ENCODE data around the gene SLC35A1. TPM values are rescaled to one million over a fixed set of nuclear protein-coding genes. Genes with fewer than 3 reads are reported as not detected.

The SLC35A1 gene
- total and polyA plus RNA-seq, 2 of the 4 experiments (the other 2 are of a cell fraction) = 9.7 to 12.4 TPM

DNA sequence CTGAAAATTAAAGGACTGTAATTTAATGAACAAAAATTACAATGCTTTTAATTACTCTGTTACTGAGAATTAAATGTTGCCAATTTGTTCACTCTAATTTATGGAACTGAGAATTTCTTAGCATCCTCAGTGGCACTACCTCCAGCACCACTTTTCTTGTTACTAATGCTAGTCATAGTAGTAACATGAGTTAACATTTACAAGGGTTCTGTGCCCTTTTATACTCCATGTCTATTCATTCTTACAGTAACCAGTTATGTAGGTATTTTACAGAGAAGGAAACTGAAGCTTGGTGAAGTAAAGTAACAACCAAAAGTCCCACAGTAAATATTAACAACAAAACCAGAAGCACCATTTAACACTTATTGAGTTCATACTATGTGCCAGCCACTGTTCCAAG lies 82.7 kb downstream of the SLC35A1 start:
- dilution Hi-C loops (cut with HindIII; ENCODE audit: low sequenced_read_pairs, unreplicated experiment) = no loop called here
- no peak overlapping the region for H3K23ac ChIP-seq (ENCODE audit: low read depth, low read length)
- H4K91ac ChIP-seq (ENCODE audit: insufficient read depth, low read depth, low read length) = no peak overlapping the region
- H2BK20ac ChIP-seq (ENCODE audit: low read depth, low read length) = no peak overlapping the region
- CTCF ChIA-PET = no interaction called here
- POLR2A ChIA-PET (ENCODE audit: unreplicated experiment) = no interaction called here
- peaks cover 7 to 46% of the 10 kb centered on the region in 2 experiments; a peak in 3 of 4 replicates for H3K79me1 ChIP-seq (ENCODE audit: low read depth in 1 of 2, low read length in 2 of 2)
- no peak overlapping the region for H2AK9ac ChIP-seq (replicated peaks; ENCODE audit: low read depth, low read length, poor library complexity)
- H2BK5ac ChIP-seq (ENCODE audit: low read depth, low read length, poor library complexity, severe bottlenecking) = no peak overlapping the region
- no peak overlapping the region for H4K8ac ChIP-seq (ENCODE audit: low read depth in 2 of 2, low read length in 2 of 2)
- peaks cover 6% of the 10 kb centered on the region for H3K4me1 ChIP-seq (ENCODE audit: control insufficient read depth, insufficient read depth, low read length)
- intact Hi-C loops (cut with micrococcal nuclease) = no loop called here
- no peak overlapping the region for H2BK15ac ChIP-seq (ENCODE audit: low read depth, low read length)
- no peak overlapping the region for H3K27ac ChIP-seq (ENCODE audit: insufficient read depth, low read length)
- no peaks in the 10 kb centered on the region for H3K27me3 ChIP-seq (ENCODE audit: control insufficient read depth, insufficient read depth, low read length)
- H4K5ac ChIP-seq (ENCODE audit: low read depth, low read length) = no peak overlapping the region
- no peak overlapping the region for H2BK120ac ChIP-seq (ENCODE audit: low read depth, low read length)
- H3K9me3 ChIP-seq (ENCODE audit: control insufficient read depth, insufficient read depth, low read length) = no peaks in the 10 kb centered on the region
- no peak overlapping the region for H3K18ac ChIP-seq (ENCODE audit: low read depth, low read length)
- in situ Hi-C loops (cut with MboI; ENCODE audit: low sequenced_read_pairs) = loop anchor here (25.0 kb wide), 1 partner anchor 1307 kb away; no protein-coding TSS in a partner anchor
- H4K20me1 ChIP-seq (ENCODE audit: insufficient read depth, low read length) = peaks cover 7% of the 10 kb centered on the region; the same call in 1 of the 2 replicates
- TF ChIP-seq BHLHE40 (IDR thresholded peaks at IDR 0.05; ENCODE audit: low read depth, low read length) (no peak), CEBPB (IDR thresholded peaks at IDR 0.05; ENCODE audit: low read depth, low read length) (no peak), SMC3 (IDR thresholded peaks at IDR 0.05; ENCODE audit: low read depth, low read length) (no peak)
- H3K9me1 ChIP-seq (ENCODE audit: insufficient read depth, low read length) = peaks cover 5% of the 10 kb centered on the region
- no TSS peak for BruUV-seq (replicated peaks)
- H3K56ac ChIP-seq (ENCODE audit: extremely low read depth, insufficient read depth, low read length) = no peak overlapping the region
- peaks cover 23% of the 10 kb centered on the region for H3K36me3 ChIP-seq (ENCODE audit: control insufficient read depth, insufficient read depth, low read length)
- no peak for ATAC-seq (ENCODE audit: low read depth)
- no peak overlapping the region for H2AFZ ChIP-seq (replicated peaks; ENCODE audit: low read length, poor library complexity)
- H3K4ac ChIP-seq (ENCODE audit: low read depth, low read length) = no peak overlapping the region
- H2AK5ac ChIP-seq (ENCODE audit: low read depth, low read length) = no peak overlapping the region
- H3K14ac ChIP-seq (replicated peaks; ENCODE audit: low read depth, low read length) = no peak overlapping the region
- no peak overlapping the region for H3K4me3 ChIP-seq (ENCODE audit: insufficient read depth, low read depth, low read length)
- H3K4me2 ChIP-seq (ENCODE audit: low read depth, low read length) = no peak overlapping the region
- H3K9ac ChIP-seq (ENCODE audit: low read depth, low read length) = no peak overlapping the region
- DNase-seq = no peak

Measured in IMR-90 (cell line).